SKM-1 treated with dmso at 0.1 percent for 144 hours (cell line): ENCODE data around the gene CYTIP.
"Not testable (repeated sequence)": the region's sequence is repeated elsewhere in the genome, so short reads cannot be mapped to it uniquely, and the experiment has no call there.

Experiments
- DNase-seq: peaks from one replicate; lab custom pipeline; 2025; ENCODE audit not compliant: unreplicated experiment; lab: John Stamatoyannopoulos, UW

CYTIP gene

DNA sequence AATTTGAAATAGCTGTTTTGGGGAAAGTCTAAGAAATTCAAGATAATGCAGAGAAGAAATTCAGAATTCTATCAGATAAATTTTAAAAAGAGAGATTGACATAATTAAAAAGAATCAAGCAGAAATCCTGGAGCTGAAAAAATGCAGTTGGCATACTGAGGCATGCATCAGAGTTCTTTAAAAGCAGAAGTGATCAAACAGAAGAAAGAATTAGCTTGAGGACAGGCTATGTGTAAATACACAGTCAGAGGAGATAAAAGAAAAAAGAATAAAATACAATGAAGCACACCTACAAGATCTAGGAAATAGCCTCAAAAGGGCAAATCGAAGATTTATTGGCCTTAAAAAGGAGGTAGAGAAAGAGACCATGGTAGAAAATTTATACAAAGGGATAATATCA, 57.1 kb downstream of the CYTIP start:
- no peak for DNase-seq

DNA sequence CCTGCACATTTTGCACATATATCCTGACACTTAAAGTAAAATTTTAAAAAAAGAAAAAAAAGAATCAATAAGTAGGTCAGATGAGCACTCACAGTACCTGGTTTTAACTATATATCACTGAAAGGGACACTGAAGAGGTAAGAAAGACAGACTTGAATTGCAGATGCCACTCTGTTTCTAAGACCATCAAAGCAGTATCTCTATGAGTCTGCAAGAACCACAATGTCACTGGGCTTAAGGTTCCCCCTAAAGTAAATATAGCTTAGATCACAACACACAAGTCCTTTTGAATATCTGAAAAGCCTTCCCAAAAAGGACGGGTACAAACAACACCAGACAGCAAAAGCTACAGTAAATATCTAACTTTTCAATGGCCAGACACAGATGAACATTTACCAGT, 57.6 kb downstream of the CYTIP start:
- no peak for DNase-seq

DNA sequence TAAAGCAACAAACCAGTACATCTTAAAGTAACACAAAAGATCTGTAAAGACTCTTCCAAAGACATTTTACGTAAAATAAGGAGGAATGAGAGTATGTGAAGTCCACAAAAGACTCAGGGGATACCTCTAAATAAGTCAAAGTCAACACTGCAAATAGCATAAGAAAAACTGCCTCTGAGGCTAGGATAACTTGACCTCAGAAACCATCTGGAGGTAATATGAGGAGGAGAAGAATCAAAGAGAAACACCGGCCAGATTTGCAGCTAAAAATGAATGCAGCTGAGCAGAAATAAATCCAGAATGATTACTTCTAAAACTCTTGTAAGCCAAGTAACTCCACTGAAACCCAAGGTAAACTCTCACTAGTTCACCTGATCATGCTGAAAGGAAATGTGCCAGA, 66.0 kb downstream of the CYTIP start:
- DNase-seq, result no peak

DNA sequence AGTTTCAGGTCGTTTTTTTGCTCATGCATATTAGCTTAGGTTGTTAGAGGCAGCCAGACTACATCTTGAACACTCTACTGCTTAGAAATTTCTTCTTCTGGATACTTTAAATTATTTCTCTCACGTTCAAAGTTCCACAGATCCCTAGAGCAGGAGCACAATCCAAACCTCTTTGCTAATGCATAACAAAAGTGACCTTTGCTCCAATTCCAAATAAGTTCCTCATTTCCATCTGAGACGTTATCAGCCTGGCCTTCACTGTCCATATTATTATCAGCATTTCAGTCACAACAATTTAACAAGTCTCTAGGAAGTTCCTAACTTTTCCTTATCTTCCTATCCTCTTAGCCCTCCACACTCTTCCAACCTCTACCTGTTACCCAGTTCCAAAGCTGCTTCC, 67.8 kb downstream of the CYTIP start:
- DNase-seq, result no peak

DNA sequence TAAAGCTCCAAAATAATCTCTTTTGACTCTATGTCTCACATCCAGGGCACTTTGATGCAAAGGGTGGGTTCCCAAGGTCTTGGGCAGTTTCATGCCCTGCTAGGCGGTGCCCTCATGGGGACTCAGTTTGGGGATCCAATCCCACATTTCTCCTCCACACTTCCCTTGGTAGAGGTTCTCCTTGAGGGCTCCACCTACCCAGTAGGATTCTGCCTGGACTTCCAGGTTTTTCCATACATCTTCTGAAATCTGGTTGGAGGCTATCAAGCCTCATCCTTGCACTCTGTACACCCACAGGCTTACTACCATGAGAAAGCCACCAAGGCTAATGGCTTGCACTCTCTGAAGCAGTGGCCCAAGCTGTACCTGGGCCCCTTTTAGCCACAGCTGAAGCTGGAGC, 68.5 kb downstream of the CYTIP start:
- no peak for DNase-seq

DNA sequence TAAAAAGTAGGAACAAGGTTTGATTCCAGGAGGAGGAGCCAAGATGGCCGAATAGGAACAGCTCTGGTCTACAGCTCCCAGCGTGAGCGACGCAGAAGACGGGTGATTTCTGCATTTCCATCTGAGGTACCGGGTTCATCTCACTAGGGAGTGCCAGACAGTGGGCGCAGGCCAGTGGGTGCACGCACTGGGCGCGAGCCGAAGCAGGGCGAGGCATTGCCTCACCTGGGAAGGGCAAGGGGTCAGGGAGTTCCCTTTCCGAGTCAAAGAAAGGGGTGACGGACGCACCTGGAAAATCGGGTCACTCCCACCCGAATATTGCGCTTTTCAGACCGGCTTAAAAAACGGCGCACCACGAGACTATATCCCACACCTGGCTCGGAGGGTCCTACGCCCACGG, 75.4 kb downstream of the CYTIP start:
- not testable (repeated sequence) for DNase-seq

DNA sequence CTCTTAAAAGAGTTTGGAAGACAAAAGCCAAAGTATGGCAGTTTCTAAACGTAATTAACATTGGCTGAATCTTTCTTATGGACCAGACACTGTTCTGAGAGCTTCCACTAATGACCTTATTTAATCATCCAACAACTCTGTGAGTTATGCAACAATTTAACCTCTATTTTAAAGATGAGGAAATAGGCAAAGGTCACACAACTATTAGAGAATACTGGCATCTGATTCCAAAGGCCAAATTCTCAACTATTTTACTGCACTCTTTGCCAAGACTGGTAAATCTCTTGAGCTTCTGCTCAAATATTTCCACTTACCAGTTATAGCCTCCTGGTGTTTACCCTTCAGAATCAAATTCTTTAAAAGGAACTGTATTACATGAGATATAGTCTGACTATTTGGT, 76.2 kb downstream of the CYTIP start:
- DNase-seq, result no peak
